Hepatocyte (in vitro differentiated cells): ENCODE data around the gene CDAN1. TPM values are rescaled to one million over a fixed set of nuclear protein-coding genes. Genes with fewer than 3 reads are reported as not detected.

Experiments used
- DNase-seq: peaks from one replicate; pipeline ENCODE4 v3.0.0-alpha.2; 2016; ENCODE audit warnings: low spot score
- H2AFZ ChIP-seq: fragments of 200-600 bp; sonication (generic); 2 replicates; pipeline ENCODE4 v1.6.0; 2016; ENCODE audit warnings: antibody characterized with exemption, mild to moderate bottlenecking
- H3K27ac ChIP-seq: fragments of 200-600 bp; sonication (generic); 2 replicates; pipeline ENCODE4 v1.5.1; 2016; ENCODE audit warnings: mild to moderate bottlenecking
- H3K27me3 ChIP-seq: fragments of 200-600 bp; sonication (generic); 2 replicates; pipeline ENCODE4 v1.6.1; 2016
- H3K36me3 ChIP-seq: fragments of 200-600 bp; sonication (generic); replicated peaks from 2 replicates; pipeline ENCODE4 v1.5.1; 2016; ENCODE audit warnings: low read depth; ENCODE audit not compliant: insufficient read depth
- H3K4me1 ChIP-seq: fragments of 200-600 bp; sonication (generic); 2 replicates; pipeline ENCODE4 v1.5.1; 2016; ENCODE audit warnings: mild to moderate bottlenecking, moderate library complexity; ENCODE audit not compliant: insufficient read depth
- H3K4me2 ChIP-seq: fragments of 200-600 bp; sonication (generic); 2 replicates; pipeline ENCODE4 v1.6.0; 2016
- H3K4me3 ChIP-seq: fragments of 200-600 bp; sonication (generic); 2 replicates; pipeline ENCODE4 v1.5.1; 2016; ENCODE audit warnings: mild to moderate bottlenecking
- H3K79me2 ChIP-seq: fragments of 200-600 bp; sonication (generic); 2 replicates; pipeline ENCODE4 v1.6.0; 2017; ENCODE audit warnings: mild to moderate bottlenecking
- H3K9me2 ChIP-seq: fragments of 200-600 bp; sonication (generic); replicated peaks from 2 replicates; pipeline ENCODE4 v1.6.0; 2017; ENCODE audit warnings: mild to moderate bottlenecking; ENCODE audit not compliant: insufficient read depth
- H3K9me3 ChIP-seq: fragments of 200-600 bp; sonication (generic); 2 replicates; pipeline ENCODE4 v1.5.1; 2016; ENCODE audit warnings: low read depth, mild to moderate bottlenecking
- H4K20me1 ChIP-seq: fragments of 200-600 bp; sonication (generic); 2 replicates; pipeline ENCODE4 v1.6.0; 2016; ENCODE audit warnings: mild to moderate bottlenecking; ENCODE audit not compliant: insufficient read depth, poor library complexity, severe bottlenecking
- CTCF ChIP-seq: fragments of 200-600 bp; sonication (generic); IDR thresholded peaks from 2 replicates; pipeline ENCODE4 v1.5.1; 2016; ENCODE audit warnings: antibody characterized with exemption, mild to moderate bottlenecking; ENCODE audit not compliant: poor library complexity
- EZH2 ChIP-seq: fragments of 200-600 bp; sonication (generic); IDR thresholded peaks from 2 replicates; pipeline ENCODE4 v1.6.1; 2016; ENCODE audit warnings: antibody characterized with exemption, mild to moderate bottlenecking, borderline replicate concordance
- EZH2phosphoT487 ChIP-seq: fragments of 200-600 bp; sonication (generic); IDR thresholded peaks from one replicate; pipeline ENCODE4 v1.6.1; 2018; ENCODE audit warnings: antibody characterized with exemption, mild to moderate bottlenecking, low read depth, moderate library complexity; ENCODE audit not compliant: unreplicated experiment, severe bottlenecking
- WGBS: methylation state at CpG from one replicate; pipeline ENCODE4 v1.1.6; 2016; ENCODE audit warnings: low lambda C conversion rate; ENCODE audit errors: missing lambda C conversion rate; 5-methylcytosine and 5-hydroxymethylcytosine counted together
- polyA plus RNA-seq: library from polyadenylated mRNA; unstranded; fragments of >200 nt; fragmentation: Nextera tagmentation; extraction: Ambion mirVana; gene quantifications from 2 replicates; pipeline ENCODE4 v1.2.1, GENCODE V29; 2016
- total RNA-seq: library from RNA; depleted of rRNA; stranded (reverse); fragments of >200 nt; gene quantifications from 2 replicates; pipeline ENCODE4 v1.2.3, GENCODE V29; 2014

Gene CDAN1
- total and polyA plus RNA-seq, 2 experiments from 2014 or later = 12.3 to 13.9 TPM

- H3K36me3 ChIP-seq = peaks cover 4% of the 10 kb centered on the region
- H3K4me2 ChIP-seq = no peak overlapping the region
Observed at GRCh38 chr15:42731461-42731860, 5.5 kb downstream of the CDAN1 start.

GRCh38 chr15:42730536-42730935 lies 6.4 kb downstream of the CDAN1 start:
- TF ChIP-seq EZH2phosphoT487 (no peak), EZH2 (no peak), CTCF (no peak)
- Histone ChIP-seq H3K9me2 (no peaks in the 10 kb centered on the region), H3K27ac (no peak overlapping the region), H2AFZ (no peak overlapping the region), H3K9me3 (no peaks in the 10 kb centered on the region), H3K4me3 (no peak overlapping the region), H3K79me2 (peaks cover 13% of the 10 kb centered on the region), H4K20me1 (no peaks in the 10 kb centered on the region), H3K36me3 (peaks cover 4% of the 10 kb centered on the region), H3K4me1 (peaks cover 6% of the 10 kb centered on the region), H3K4me2 (no peak overlapping the region), H3K27me3 (no peaks in the 10 kb centered on the region)
- 98% methylated on average over 14 of the region's 14 CpGs for WGBS
- no peak for DNase-seq

More at GRCh38 chr15:42731461-42731860, 5.5 kb downstream of the CDAN1 start:
- Histone ChIP-seq H3K79me2 (peaks cover 20% of the 10 kb centered on the region), H4K20me1 (peaks cover 2% of the 10 kb centered on the region), H3K4me1 (peaks cover 10% of the 10 kb centered on the region), H3K27me3 (no peaks in the 10 kb centered on the region), H3K9me2 (no peaks in the 10 kb centered on the region), H3K9me3 (no peaks in the 10 kb centered on the region), H3K4me3 (no peak overlapping the region), H3K27ac (no peak overlapping the region), H2AFZ (no peak overlapping the region)
- TF ChIP-seq CTCF (no peak), EZH2 (no peak), EZH2phosphoT487 (no peak)
- WGBS = 92% methylated on average over 6 of the region's 6 CpGs
- DNase-seq = no peak

GRCh38 chr15:42730135-42730534 lies 6.8 kb downstream of the CDAN1 start:
- DNase-seq = no peak
- WGBS = 92% methylated on average over 8 of the region's 8 CpGs
- H3K36me3 ChIP-seq = peaks cover 4% of the 10 kb centered on the region
- no peaks in the 10 kb centered on the region for H3K9me2 ChIP-seq
- TF ChIP-seq EZH2 = no peak
- TF ChIP-seq EZH2phosphoT487 = no peak
- TF ChIP-seq CTCF = no peak
- H3K4me2 ChIP-seq = no peak overlapping the region
- H4K20me1 ChIP-seq = no peaks in the 10 kb centered on the region
- H3K4me1 ChIP-seq = peaks cover 2% of the 10 kb centered on the region
- H3K4me3 ChIP-seq = no peak overlapping the region
- no peak overlapping the region for H2AFZ ChIP-seq
- no peak overlapping the region for H3K27ac ChIP-seq
- H3K27me3 ChIP-seq = no peaks in the 10 kb centered on the region
- peaks cover 9% of the 10 kb centered on the region for H3K79me2 ChIP-seq
- H3K9me3 ChIP-seq = no peaks in the 10 kb centered on the region

DNA sequence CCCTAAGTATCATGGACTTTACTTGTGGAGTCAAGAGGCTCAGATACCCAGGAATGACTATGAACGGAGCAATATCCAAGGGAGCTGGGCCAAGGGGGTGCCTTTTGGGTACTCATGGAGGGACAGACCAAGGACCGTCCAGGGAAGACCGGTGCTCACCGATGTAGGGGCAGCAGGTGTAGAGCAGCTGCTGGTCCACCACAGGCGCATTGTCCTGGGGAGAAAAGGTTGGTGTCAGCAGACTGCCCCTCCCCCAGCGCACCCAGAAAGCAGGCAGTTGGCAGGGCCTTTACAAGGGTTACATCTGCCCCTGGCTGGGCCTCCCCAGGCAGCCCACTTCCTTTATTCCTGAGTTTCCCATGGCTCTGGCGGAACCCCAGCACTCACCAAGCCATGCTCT lies 7.5 kb downstream of the CDAN1 start:
- Histone ChIP-seq H3K27ac (no peak overlapping the region), H3K36me3 (peaks cover 4% of the 10 kb centered on the region), H3K79me2 (peaks cover 2% of the 10 kb centered on the region), H3K4me1 (no peaks in the 10 kb centered on the region), H2AFZ (no peak overlapping the region), H3K9me2 (no peaks in the 10 kb centered on the region), H4K20me1 (no peaks in the 10 kb centered on the region), H3K4me3 (no peak overlapping the region), H3K9me3 (no peaks in the 10 kb centered on the region), H3K4me2 (no peak overlapping the region), H3K27me3 (no peaks in the 10 kb centered on the region)
- 99% methylated on average over 7 of the region's 7 CpGs for WGBS
- no peak for TF ChIP-seq EZH2phosphoT487
- no peak for TF ChIP-seq EZH2
- no peak for TF ChIP-seq CTCF
- no peak for DNase-seq
